SU-DHL-6 (cell line): Measurements from ENCODE around the gene ZNF710.

Experiments
- H2AFZ ChIP-seq: fragments of 200-600 bp; sonication (generic); 2 replicates; pipeline ENCODE4 v1.6.1; 2014; ENCODE audit warnings: low read depth, mild to moderate bottlenecking, moderate library complexity, mixed read lengths, antibody characterized with exemption, low read length; ENCODE audit not compliant: severe bottlenecking
- H3F3A ChIP-seq: fragments of 200-600 bp; shearing (Covaris generic); 2 replicates; pipeline ENCODE4 v1.6.0; 2016; ENCODE audit warnings: antibody characterized with exemption, mild to moderate bottlenecking; ENCODE audit not compliant: insufficient read depth
- H3K27ac ChIP-seq: fragments of 200-600 bp; sonication (generic); 2 replicates; pipeline ENCODE4 v1.5.1; 2016; ENCODE audit warnings: low read depth, mild to moderate bottlenecking, low read length, moderate library complexity, mixed read lengths
- H3K27me3 ChIP-seq: fragments of 200-600 bp; sonication (generic), shearing (Covaris generic); 2 replicates; pipeline ENCODE4 v1.6.0; 2014; ENCODE audit warnings: mild to moderate bottlenecking, low read length
- H3K36me3 ChIP-seq: fragments of 200-600 bp; sonication (generic); 2 replicates; pipeline ENCODE4 v1.6.1; 2014; ENCODE audit warnings: mild to moderate bottlenecking, low read length, mixed read lengths
- H3K4me2 ChIP-seq: fragments of 300-600, 200-600 bp; shearing (Covaris generic), sonication (generic); 2 replicates; pipeline ENCODE4 v1.6.0; 2014; ENCODE audit warnings: low read length, low read depth, mild to moderate bottlenecking; ENCODE audit not compliant: poor library complexity, severe bottlenecking
- H3K4me3 ChIP-seq: fragments of 200-600 bp; sonication (generic); 2 replicates; pipeline ENCODE4 v1.5.1; 2014; ENCODE audit warnings: antibody characterized with exemption, low read length, mild to moderate bottlenecking, mixed read lengths; ENCODE audit not compliant: insufficient read depth, poor library complexity, severe bottlenecking
- H3K79me2 ChIP-seq: fragments of 200-600 bp; sonication (generic); 2 replicates; pipeline ENCODE4 v1.6.1; 2014; ENCODE audit warnings: mild to moderate bottlenecking, low read length, moderate library complexity; ENCODE audit not compliant: insufficient read depth
- H3K9ac ChIP-seq: fragments of 200-600 bp; sonication (generic); 2 replicates; pipeline ENCODE4 v1.7.0; 2014; ENCODE audit warnings: mild to moderate bottlenecking, low read length
- H3K9me2 ChIP-seq: fragments of 200-600 bp; sonication (generic); replicated peaks from 2 replicates; pipeline ENCODE4 v1.6.1; 2014; ENCODE audit warnings: low read length; ENCODE audit not compliant: insufficient read depth
- H3K9me3 ChIP-seq: fragments of 200-600 bp; sonication (generic); 2 replicates; pipeline ENCODE4 v1.6.1; 2014; ENCODE audit warnings: low read length, mixed read lengths; ENCODE audit not compliant: insufficient read depth
- H4K20me1 ChIP-seq: fragments of 200-600 bp; sonication (generic); 2 replicates; pipeline ENCODE4 v1.6.1; 2014; ENCODE audit warnings: low read depth, mild to moderate bottlenecking, antibody characterized with exemption, low read length, moderate library complexity, mixed read lengths
- EZH2phosphoT487 ChIP-seq: fragments of 200-600 bp; sonication (generic), shearing (Covaris generic); conservative IDR thresholded peaks from 2 replicates; pipeline ENCODE4 v1.6.1; 2018; ENCODE audit warnings: mild to moderate bottlenecking, antibody characterized with exemption, low read length, moderate library complexity, mixed read lengths
- TF ChIP-seq, protein P1 (sequence below): fragments of 200-600 bp; sonication (generic); IDR thresholded peaks from one replicate; pipeline ENCODE4 v1.5.1; 2017; ENCODE audit warnings: antibody characterized with exemption, mild to moderate bottlenecking, low read length, moderate library complexity; ENCODE audit not compliant: insufficient read depth, poor library complexity, severe bottlenecking

ZNF710 gene

DNA sequence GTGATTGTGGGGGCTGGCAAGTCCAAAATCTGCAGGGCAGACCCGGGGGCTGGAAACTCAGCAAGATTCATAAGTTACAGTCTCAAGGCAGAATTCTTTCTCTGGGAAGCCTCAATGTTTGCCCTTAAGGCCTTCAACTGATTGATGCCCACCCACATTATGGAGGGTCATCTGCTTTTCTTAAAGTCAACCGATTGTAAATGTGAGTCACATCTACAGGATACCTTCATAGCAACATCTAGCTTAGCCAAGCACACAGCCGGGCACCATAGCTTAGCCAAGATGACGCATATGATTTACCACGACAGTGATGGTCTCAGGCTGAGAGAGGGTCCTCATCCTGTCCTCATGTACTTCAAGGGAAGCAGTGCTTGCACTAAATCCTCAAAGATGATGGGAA lies 57.7 kb downstream of the ZNF710 start:
- no peaks in the 10 kb centered on the region for H3K9me3 ChIP-seq
- peak overlapping the region; percentile 38 for H3K4me2 ChIP-seq
- peak overlapping the region; percentile 62 for H3K27ac ChIP-seq
- H3K36me3 ChIP-seq: no peaks in the 10 kb centered on the region
- H3K4me3 ChIP-seq: peak overlapping the region; percentile 12
- H2AFZ ChIP-seq: peak overlapping the region; percentile 53
- H3K9me2 ChIP-seq: no peaks in the 10 kb centered on the region
- no peaks in the 10 kb centered on the region for H4K20me1 ChIP-seq
- peak overlapping the region; percentile 27; the same call in 1 of the 2 replicates for H3K9ac ChIP-seq
- no peak for TF ChIP-seq EZH2phosphoT487
- TF ChIP-seq, protein P1, sequence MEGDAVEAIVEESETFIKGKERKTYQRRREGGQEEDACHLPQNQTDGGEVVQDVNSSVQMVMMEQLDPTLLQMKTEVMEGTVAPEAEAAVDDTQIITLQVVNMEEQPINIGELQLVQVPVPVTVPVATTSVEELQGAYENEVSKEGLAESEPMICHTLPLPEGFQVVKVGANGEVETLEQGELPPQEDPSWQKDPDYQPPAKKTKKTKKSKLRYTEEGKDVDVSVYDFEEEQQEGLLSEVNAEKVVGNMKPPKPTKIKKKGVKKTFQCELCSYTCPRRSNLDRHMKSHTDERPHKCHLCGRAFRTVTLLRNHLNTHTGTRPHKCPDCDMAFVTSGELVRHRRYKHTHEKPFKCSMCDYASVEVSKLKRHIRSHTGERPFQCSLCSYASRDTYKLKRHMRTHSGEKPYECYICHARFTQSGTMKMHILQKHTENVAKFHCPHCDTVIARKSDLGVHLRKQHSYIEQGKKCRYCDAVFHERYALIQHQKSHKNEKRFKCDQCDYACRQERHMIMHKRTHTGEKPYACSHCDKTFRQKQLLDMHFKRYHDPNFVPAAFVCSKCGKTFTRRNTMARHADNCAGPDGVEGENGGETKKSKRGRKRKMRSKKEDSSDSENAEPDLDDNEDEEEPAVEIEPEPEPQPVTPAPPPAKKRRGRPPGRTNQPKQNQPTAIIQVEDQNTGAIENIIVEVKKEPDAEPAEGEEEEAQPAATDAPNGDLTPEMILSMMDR: no peak
- H3K79me2 ChIP-seq: no peaks in the 10 kb centered on the region
- peaks cover 11% of the 10 kb centered on the region; the same call in 1 of the 2 replicates for H3F3A ChIP-seq
- no peaks in the 10 kb centered on the region for H3K27me3 ChIP-seq

DNA sequence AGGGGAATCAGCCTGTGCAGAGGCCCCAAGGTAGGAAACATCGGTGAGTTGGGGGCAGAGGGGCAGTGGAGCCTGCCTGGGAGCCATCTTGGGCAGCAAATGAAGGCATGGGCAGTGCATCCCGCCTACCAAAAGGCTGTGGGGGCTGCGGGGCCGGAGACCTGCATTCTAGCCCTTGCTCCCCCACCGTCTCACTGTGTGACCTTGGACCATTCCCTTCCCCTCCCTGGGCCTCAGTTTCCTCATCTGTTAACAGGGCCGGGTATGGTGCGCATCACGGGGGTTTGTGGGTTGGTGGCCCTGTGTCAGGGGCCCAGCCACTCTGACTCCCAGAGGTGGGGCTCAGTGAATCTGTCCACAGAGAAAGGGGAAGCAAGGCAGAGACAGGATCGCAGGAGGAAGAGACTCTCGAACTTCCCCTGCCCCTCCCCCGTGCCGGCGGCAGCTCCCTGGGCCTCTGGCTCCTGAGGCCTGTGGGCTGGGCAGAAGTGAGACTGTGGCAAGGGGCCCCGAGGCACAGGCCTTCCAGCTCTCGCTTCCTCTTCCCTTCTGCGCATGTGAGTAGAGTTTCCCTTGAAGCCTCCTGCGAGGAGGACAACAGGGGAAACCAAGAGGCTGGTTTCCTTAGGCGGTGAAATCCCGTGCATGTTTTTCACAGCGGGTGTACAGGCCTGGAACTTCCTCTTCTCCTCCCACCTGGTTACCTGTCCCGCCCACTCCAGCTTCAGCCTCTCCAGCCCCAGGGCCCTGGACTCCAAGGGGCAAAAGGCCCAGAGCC lies 58.3 kb downstream of the ZNF710 start:
- Histone ChIP-seq H3K36me3 (no peaks in the 10 kb centered on the region), H3K27me3 (no peaks in the 10 kb centered on the region), H3K27ac (peak overlapping the region; percentile 62), H3K9me3 (no peaks in the 10 kb centered on the region), H3K9ac (peak overlapping the region; percentile 27; the same call in 1 of the 2 replicates), H3F3A (peaks cover 11% of the 10 kb centered on the region; the same call in 1 of the 2 replicates), H3K79me2 (no peaks in the 10 kb centered on the region), H3K4me2 (peak overlapping the region; percentile 38), H4K20me1 (no peaks in the 10 kb centered on the region), H3K9me2 (no peaks in the 10 kb centered on the region), H3K4me3 (peak overlapping the region; percentile 12), H2AFZ (peak overlapping the region; percentile 53)
- no peak for TF ChIP-seq EZH2phosphoT487
- TF ChIP-seq, protein P1: no peak

DNA sequence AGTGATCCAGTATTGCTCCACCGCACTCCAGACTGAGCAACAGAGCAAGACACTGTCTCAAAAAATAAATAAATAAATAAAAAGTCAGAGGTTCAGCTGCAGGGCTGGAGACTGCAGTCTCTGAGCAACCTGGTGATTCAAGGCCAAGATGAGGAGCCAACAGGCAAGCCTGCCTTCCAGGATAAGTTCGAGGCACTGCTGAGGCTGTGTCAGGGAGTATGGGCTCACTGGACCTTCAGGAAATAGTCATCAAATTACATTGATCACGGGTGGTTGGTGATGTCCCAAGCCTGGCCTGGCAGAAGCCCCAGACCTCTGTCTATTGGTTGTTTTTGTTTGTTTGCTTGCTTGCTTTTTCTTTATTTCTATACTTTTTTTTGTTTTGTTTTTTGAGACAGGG lies 59.7 kb downstream of the ZNF710 start:
- H3K79me2 ChIP-seq: no peaks in the 10 kb centered on the region
- H4K20me1 ChIP-seq: no peaks in the 10 kb centered on the region
- no peak overlapping the region for H2AFZ ChIP-seq
- no peaks in the 10 kb centered on the region for H3K9me3 ChIP-seq
- peaks cover 11% of the 10 kb centered on the region; the same call in 1 of the 2 replicates for H3F3A ChIP-seq
- no peaks in the 10 kb centered on the region for H3K36me3 ChIP-seq
- H3K4me3 ChIP-seq: no peak overlapping the region
- no peaks in the 10 kb centered on the region for H3K27me3 ChIP-seq
- H3K9me2 ChIP-seq: no peaks in the 10 kb centered on the region
- no peak overlapping the region for H3K27ac ChIP-seq
- H3K9ac ChIP-seq: no peak overlapping the region
- no peak for TF ChIP-seq EZH2phosphoT487
- TF ChIP-seq, protein P1: no peak
- H3K4me2 ChIP-seq: no peak overlapping the region
